ENCODE data around the gene PRB3.

The PRB3 gene

GRCh38 chr12:11269607-11270006 lies at the start of gene PRB3:
PRB3 (minus strand) TSS chr12:11269707; CDS start chr12:11269669, 38 bp downstream.
- no peak for DNase-seq

GRCh38 chr12:11310336-11310735 lies 40.8 kb upstream of the PRB3 start, which contains the start of gene PRB4:
PRB4 (minus strand) TSS chr12:11310436; CDS start chr12:11310398, 38 bp downstream.
- no peak for DNase-seq

- no peak for DNase-seq
Observed at GRCh38 chr12:11307143-11307542, 37.6 kb upstream of the PRB3 start.

GRCh38 chr12:11273449-11273848 lies 3.9 kb upstream of the PRB3 start:
- no peak for DNase-seq

GRCh38 chr12:11264501-11264900 lies 5.0 kb downstream of the PRB3 start:
- no peak for DNase-seq

- DNase-seq: no peak
Observed at GRCh38 chr12:11246489-11246888, 23.0 kb downstream of the PRB3 start.

- no peak for DNase-seq
Observed at GRCh38 chr12:11242656-11243055, 26.9 kb downstream of the PRB3 start.

GRCh38 chr12:11240348-11240930 lies 29.1 kb downstream of the PRB3 start:
- no peak for DNase-seq

- DNase-seq: no peak
Observed at GRCh38 chr12:11238275-11238674, 31.2 kb downstream of the PRB3 start.

- DNase-seq: no peak
Observed at GRCh38 chr12:11233532-11233931, 36.0 kb downstream of the PRB3 start.

GRCh38 chr12:11228296-11228879 lies 41.1 kb downstream of the PRB3 start:
- peak; percentile 10 to 46 for DNase-seq

- DNase-seq: no peak
Observed at GRCh38 chr12:11227373-11227772, 42.1 kb downstream of the PRB3 start.

Data from NCI-H2081 (cell line).